GM19395 (cell line): ENCODE data around the gene KCNQ5.
"Not testable (repeated sequence)": the region's sequence is repeated elsewhere in the genome, so short reads cannot be mapped to it uniquely, and the experiment has no call there.

Source experiments
- ATAC-seq: cut with Tn5 transposase; IDR thresholded peaks from one replicate; pipeline ENCODE4 v1.9.1; 2021; ENCODE audit warnings: mild to moderate bottlenecking, moderate library complexity; ENCODE audit not compliant: unreplicated experiment

Gene KCNQ5

DNA sequence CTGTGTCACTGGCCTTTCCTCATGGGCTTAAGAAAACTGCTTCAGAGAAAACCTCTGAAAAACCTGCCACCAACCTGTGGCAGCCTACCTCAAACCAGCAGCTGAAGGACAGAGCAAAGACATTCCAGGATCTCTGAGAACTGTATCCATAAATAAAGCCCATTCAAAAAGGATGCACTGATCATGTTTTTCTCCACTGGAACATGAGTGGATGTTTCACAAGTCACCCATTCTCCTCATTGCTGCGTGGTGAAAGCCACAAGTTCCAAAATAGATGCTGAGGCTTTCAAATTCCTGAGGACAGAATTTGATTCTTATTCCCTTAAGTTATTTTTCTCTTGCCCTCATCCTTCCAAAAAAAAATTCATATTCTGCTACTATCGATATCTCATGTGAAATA lies 322.8 kb downstream of the KCNQ5 start:
- ATAC-seq = no peak

- ATAC-seq = no peak
These were observed 324.9 kb downstream of the KCNQ5 start for GRCh38 chr6:72946774-72947173.

GRCh38 chr6:72947534-72947933 lies 325.7 kb downstream of the KCNQ5 start:
- ATAC-seq = no peak

DNA sequence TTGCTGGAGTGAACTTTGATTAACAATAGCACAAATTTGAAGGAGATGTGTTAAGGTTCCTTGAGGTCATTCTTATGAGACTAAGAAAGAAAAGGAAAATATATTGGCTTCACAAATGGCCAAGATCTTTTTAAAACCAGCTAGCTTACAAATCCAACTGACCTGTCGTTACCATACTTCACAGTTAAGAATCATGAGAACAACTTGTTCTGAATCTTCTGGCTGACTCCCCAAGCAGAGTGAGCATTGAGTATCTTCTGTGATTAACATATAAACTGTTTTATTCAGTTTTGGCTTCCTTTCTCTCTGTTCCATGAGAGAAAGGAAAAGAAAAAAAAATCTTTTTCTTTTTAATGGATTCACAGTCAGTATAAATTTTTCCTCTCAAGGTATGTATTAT lies 326.3 kb downstream of the KCNQ5 start:
- ATAC-seq = no peak

DNA sequence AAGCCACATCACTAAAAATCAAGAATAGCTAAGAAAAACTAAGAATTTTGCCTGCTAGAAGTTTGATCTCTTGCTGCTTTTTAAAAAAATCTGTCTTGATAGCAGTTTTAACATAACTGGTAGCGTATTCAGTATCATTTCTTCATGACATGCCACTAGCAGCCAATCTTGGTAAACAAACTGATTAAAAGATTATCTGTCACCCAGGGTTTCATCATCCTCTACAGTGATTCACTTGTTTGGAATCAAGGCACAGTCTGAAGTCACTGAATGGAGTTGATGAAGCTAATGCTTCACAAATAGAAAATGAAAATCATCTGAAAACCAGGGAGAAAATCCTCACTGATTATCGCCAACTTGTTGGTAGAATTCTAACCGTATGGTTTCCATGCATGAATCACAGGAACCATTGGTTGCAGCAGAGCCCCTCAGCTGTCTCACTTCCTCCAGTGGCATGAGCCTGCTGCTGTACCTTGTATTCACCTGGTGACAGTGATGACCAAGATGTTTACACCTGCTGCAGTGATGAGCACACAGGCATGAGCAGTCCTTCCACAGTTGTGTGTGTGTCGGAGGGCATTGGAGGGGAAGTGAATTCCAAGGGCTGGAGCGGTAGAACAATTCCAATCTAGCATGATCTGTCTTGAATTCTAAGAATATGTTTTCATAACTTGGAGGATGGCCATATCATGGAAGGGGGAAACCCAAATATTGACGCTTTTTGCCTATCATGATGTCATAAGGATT lies 328.4 kb downstream of the KCNQ5 start:
- ATAC-seq = no peak

GRCh38 chr6:72952808-72953630 lies 331.2 kb downstream of the KCNQ5 start:
- no peak for ATAC-seq

- no peak for ATAC-seq
These were observed 332.1 kb downstream of the KCNQ5 start for GRCh38 chr6:72953971-72954381.

GRCh38 chr6:72954716-72955115 lies 332.9 kb downstream of the KCNQ5 start:
- ATAC-seq = no peak

- ATAC-seq = no peak
These were observed 333.8 kb downstream of the KCNQ5 start for GRCh38 chr6:72955666-72956065.

- ATAC-seq = no peak
These were observed 334.4 kb downstream of the KCNQ5 start for GRCh38 chr6:72956272-72956671.

- ATAC-seq = no peak
These were observed 338.0 kb downstream of the KCNQ5 start for GRCh38 chr6:72959821-72960220.

- no peak for ATAC-seq
These were observed 342.1 kb downstream of the KCNQ5 start for GRCh38 chr6:72963946-72964345.

DNA sequence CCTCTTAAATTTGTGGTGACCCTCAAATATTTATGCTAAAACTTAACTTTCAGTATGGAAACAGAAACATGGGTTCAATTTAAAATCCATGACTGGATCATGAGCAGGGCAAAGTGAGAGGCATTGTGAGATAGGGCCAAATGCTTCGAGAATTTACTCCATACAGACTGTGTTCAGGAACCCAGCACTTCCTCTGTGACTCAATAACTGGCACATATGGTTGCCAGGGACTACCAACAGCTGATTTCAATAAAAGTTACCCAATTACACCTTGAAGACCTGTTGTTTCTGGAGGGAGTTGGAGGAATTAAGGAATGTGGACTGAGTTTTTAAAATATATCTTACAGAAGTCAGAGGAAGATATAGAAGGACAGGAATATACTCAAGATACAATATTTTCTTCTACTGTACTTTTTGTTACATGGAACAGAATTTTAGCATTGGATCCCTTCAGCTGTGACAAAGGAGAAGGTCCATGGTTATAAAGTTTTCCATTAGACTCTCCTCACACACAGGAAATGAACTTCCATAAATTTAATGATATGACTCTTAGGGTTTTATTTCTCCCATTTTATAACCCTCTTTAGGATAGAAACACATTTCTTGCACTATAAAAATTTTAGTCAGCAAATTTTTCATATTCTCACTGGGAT lies 344.9 kb downstream of the KCNQ5 start:
- no peak for ATAC-seq

GRCh38 chr6:72967329-72967728 lies 345.5 kb downstream of the KCNQ5 start:
- ATAC-seq = no peak

DNA sequence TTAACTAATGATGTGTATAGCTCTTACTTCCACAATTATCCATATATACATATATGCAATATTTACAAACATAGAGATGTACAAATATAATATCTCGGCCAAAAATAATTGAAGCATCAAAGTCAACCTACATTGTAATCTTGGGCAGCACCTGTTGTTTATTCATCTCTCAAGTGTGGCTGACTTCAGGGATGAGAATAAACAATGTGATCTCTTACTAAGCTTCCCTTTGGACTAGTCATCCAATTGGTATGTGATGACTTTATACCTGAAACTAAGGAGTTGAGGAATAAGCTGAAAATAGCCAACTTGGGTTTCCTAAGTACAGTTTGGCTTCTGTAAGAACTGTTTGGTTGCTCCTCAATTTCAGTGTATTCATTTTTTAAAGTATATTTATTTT lies 346.8 kb downstream of the KCNQ5 start:
- no peak for ATAC-seq

DNA sequence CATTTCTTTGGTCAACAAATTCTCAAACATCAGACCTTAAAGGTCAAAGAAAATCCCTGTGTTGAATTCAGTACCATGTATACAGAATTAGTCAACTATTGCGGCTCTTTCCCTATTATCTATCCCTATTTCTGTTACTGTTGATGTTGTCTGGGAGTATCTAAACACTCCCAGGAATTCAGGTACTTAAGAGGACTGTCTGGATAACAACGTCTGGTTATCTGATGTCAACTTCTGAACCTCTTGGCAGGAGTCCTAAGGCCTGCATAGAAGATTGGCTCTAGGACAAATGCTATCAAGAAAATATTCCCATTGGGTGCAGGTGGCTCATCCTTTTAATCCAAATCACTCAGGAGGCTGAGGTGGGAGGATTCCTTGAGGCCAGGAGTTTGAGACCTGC lies 347.8 kb downstream of the KCNQ5 start:
- no peak for ATAC-seq

- no peak for ATAC-seq
These were observed 350.7 kb downstream of the KCNQ5 start for GRCh38 chr6:72972579-72972978.

- no peak for ATAC-seq
These were observed 352.4 kb downstream of the KCNQ5 start for GRCh38 chr6:72974276-72974675.

- no peak for ATAC-seq
These were observed 353.5 kb downstream of the KCNQ5 start for GRCh38 chr6:72975352-72975752.

- ATAC-seq = no peak
These were observed 354.6 kb downstream of the KCNQ5 start for GRCh38 chr6:72976484-72976883.

DNA sequence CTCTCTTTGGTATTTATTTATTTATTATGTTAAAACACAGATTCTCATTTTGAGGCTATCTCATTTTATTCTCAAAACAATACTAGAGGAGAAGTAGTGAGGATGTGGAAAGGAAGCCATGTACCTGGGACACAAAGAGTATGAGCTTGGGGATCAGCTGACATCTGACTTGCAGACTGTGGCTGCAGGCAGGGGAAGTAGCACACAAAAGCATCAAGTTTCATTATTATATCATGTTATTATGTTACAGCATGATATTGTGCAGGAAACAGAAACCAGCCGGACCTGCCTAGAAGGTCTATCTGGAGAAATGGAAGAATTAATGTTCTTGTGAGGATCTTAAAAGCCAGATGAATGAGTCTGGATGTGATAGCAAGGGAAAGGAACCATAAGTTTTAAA lies 355.2 kb downstream of the KCNQ5 start:
- peak; percentile 84 for ATAC-seq

GRCh38 chr6:72978808-72979207 lies 356.9 kb downstream of the KCNQ5 start:
- not testable (repeated sequence) for ATAC-seq
